HG02981 (cell line): ENCODE results near the gene ALX1.
"Not testable (repeated sequence)": the region's sequence is repeated elsewhere in the genome, so short reads cannot be mapped to it uniquely, and the experiment has no call there.

Source experiments
- ATAC-seq: cut with Tn5 transposase; IDR thresholded peaks from one replicate; pipeline ENCODE4 v1.9.1; 2021; ENCODE audit warnings: mild to moderate bottlenecking, moderate library complexity; ENCODE audit not compliant: unreplicated experiment

ALX1 gene

GRCh38 chr12:85299053-85299452 is 19.0 kb downstream of the ALX1 start:
- ATAC-seq = no peak

DNA sequence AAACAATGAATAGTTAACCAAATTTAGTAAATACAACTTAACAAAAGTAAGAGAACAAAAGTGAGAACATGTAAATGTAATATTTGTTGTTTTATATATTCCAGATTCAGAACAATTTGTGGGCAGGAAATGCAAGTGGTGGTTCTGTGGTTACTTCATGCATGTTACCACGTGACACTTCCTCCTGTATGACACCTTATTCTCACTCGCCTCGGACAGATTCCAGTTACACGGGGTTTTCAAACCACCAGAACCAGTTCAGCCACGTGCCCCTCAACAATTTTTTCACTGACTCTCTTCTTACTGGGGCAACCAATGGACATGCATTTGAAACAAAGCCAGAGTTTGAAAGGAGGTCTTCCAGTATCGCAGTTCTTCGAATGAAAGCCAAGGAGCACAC is 21.0 kb downstream of the ALX1 start:
- peak; percentile 50 for ATAC-seq

GRCh38 chr12:85308374-85308773 is 28.4 kb downstream of the ALX1 start:
- no peak for ATAC-seq

DNA sequence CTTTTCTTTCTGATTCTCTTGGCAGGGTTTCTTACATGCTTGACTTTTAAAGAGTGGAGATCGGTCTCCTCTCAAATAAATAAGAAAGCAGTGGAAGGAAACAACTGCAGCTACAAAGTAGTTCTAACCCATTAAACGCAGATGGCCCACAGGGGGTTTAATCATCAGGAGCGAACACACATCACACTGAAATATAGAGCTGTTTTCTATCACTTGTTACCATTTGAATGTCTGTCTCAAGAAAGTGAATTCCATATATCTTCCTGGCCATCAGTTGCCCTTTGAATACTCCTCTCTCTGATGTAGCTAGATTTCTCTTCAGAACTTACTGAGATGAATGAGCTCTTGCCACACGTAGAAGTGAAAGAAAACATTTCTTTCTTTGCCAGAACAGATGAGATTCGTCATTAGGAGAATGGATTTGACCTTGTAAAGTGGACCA is 29.1 kb downstream of the ALX1 start:
- no peak for ATAC-seq

DNA sequence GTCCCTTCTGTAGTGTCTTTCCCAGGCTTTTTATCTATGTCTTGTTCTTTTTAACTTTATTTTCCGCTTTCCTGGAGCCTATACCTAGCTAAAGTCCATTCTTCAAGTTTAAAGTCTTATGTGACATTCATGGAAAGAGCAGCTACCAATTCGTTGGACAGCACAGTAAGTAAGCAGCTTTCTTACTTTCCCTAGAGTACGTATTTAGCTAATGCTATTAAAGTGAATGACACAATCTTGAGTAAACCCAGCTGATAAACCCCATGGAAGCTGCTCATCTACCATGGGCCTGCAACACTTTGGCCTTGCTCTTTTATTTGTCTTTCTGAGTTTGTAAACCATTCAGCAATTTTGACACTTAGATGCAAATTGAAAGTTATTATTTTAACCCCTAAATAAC is 30.0 kb downstream of the ALX1 start:
- ATAC-seq = no peak

DNA sequence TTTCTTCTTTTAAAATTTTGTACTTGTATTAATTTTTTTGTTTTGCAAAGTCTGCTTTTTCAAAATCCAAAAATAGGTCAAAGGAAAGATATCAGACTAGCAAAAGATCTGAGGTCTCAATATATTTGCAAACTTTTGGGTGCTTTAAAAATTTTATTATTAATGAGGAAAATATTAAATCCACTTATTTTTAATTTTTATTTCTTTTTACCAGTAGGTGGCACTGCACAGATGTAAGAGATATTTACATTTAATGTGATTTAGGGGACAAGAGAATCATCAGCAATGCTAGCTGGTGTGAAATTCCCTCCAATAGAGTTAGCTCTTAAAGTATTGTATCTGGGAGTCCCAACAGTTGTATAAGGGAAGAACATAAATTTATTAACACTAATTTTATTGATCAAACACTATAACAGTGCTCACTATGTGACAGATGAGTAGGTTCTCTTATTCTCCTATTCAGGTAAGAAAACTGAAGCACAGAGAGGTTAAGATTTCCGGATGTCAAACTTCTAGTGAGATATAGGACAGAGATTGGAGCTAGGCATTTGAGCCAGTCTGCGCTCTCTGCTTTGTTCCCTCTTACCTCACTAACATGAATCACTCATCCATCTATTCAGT is 30.5 kb downstream of the ALX1 start:
- no peak for ATAC-seq

DNA sequence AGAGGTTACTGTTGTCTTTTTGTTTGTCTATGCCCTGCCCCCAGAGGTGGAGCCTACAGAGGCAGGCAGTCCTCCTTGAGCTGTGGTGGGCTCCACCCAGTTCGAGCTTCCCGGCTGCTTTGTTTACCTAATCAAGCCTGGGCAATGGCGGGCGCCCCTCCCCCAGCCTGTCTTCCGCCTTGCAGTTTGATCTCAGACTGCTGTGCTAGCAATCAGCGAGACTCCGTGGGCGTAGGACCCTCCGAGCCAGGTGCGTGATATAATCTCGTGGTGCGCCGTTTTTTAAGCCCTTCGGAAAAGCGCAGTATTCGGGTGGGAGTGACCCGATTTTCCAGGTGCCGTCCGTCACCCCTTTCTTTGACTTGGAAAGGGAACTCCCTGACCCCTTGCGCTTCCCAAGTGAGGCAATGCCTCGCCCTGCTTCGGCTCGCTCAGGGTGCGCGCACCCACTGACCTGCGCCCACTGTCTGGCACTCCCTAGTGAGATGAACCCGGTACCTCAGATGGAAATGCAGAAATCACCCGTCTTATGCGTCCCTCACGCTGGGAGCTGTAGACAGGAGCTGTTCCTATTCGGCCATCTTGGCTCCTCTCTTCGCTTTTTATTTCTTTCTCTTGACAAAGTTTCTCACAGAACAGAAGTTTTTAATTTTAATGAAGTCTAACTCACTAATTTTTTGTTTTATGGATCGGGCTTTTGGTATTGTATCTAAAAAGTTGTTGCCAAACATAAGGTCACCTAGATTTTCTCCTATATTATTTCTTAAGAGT is 38.0 kb downstream of the ALX1 start:
- not testable (repeated sequence) for ATAC-seq

GRCh38 chr12:85322715-85323114 is 42.7 kb downstream of the ALX1 start:
- no peak for ATAC-seq

- ATAC-seq = no peak
These were observed 45.4 kb downstream of the ALX1 start for GRCh38 chr12:85325442-85325841.

DNA sequence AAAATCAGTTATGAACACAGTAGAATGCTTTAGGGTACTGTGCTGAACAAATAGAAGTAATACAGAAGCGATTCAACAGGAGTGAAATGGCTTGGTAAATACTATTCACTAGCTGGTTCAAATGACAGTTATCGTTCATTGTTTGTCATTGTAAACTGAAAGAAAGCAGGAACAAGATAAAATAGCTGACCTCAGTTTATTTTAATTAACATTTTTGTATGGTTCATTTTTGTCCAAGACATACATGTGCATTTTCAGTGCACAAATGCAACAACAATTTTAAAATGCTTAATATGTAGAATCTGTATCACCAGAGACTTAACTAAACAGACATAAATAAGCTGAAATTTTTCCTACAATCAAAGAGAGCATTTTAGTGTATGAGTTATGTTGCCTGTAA is 49.9 kb downstream of the ALX1 start:
- no peak for ATAC-seq

DNA sequence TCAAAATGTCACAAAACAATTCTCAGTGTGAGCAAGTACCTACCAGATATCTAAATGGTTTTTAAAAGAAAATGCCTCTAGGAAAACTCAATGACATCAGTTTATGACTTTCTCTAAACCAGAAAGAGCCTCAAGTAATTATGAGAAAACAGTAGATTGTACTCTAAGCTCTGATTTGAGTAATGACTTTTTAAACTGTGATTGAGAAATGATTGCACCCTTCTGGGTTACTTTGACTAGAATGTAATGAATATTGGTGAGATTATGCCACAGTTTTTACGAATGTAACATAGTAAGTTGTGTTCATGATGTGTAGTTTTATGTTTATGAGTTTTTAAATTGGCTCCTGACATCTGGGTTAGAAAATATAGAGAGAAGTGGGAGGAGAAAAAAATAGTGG is 68.8 kb downstream of the ALX1 start:
- ATAC-seq = no peak

DNA sequence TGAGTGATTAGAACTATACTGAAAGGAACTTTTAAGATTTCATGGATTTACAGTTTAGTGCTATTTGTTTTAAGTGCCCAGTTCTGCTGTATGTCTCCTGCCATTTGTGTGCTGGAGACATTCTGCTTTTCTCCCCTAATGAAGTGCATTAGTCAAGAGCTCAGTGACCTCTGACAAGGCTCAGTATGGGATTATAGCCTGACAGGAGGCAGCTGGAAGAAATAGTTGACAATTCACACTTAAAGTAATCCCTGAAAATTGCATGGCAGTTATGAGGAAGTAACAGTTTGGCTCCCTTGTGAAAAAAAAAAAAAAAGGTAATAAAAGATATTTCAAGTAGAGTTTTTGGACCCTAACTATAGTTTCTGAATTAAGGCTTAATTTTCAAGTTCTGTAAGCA is 70.3 kb downstream of the ALX1 start:
- ATAC-seq = no peak
